Lung (tissue), 12 donors: ENCODE measurements around the gene HOXA5. TPM values are rescaled to one million over a fixed set of nuclear protein-coding genes. Genes with fewer than 3 reads are reported as not detected.

Experiments
- ATAC-seq: fragments of 200-7000 bp; cut with Tn5 transposase; one replicate; pipeline ENCODE4 v1.9.1; 2020; ENCODE audit warnings: moderate number of reproducible peaks; ENCODE audit not compliant: insufficient read depth, low FRiP score
- DNase-seq, 3 donors: peaks; one replicate each; pipeline ENCODE4 v3.0.0-alpha.2; 2013 to 2017
- H3K27ac ChIP-seq, 2 donors: one replicate each; pipeline ENCODE4 v1.5.1; 2013; ENCODE audit warnings: mild to moderate bottlenecking in 2 of 2, moderate library complexity in 2 of 2, control low read depth in 1 of 2, inconsistent platforms in 1 of 2, low read depth in 1 of 2, low read length in 1 of 2
- H3K27me3 ChIP-seq, 3 donors: one replicate each; pipeline ENCODE4 v1.5.1; 2013; ENCODE audit warnings: low read length in 2 of 3; ENCODE audit not compliant: control insufficient read depth in 3 of 3, insufficient read depth in 3 of 3
- H3K36me3 ChIP-seq, 4 donors: one replicate each; pipeline ENCODE4 v1.5.1; 2013; ENCODE audit warnings: low read length in 4 of 4, mild to moderate bottlenecking in 1 of 4, moderate library complexity in 1 of 4; ENCODE audit not compliant: control insufficient read depth in 4 of 4, insufficient read depth in 4 of 4
- H3K4me1 ChIP-seq, 5 donors: one replicate each; pipeline ENCODE4 v1.5.1; 2013; ENCODE audit warnings: low read length in 5 of 5, mild to moderate bottlenecking in 2 of 5, moderate library complexity in 1 of 5; ENCODE audit not compliant: control insufficient read depth in 5 of 5, insufficient read depth in 5 of 5
- H3K4me3 ChIP-seq: one replicate; pipeline ENCODE4 v1.5.1; 2013; ENCODE audit warnings: mild to moderate bottlenecking, control low read depth, moderate library complexity
- H3K9ac ChIP-seq, 2 donors: one replicate each; pipeline ENCODE4 v1.5.1; 2013; ENCODE audit warnings: low read length in 2 of 2, control low read depth in 1 of 2; ENCODE audit not compliant: insufficient read depth in 1 of 2
- H3K9me3 ChIP-seq, 4 donors: one replicate each; pipeline ENCODE4 v1.5.1; 2013; ENCODE audit warnings: low read length in 3 of 4, mild to moderate bottlenecking in 1 of 4, moderate library complexity in 1 of 4; ENCODE audit not compliant: control insufficient read depth in 4 of 4, insufficient read depth in 3 of 4
- CTCF ChIP-seq: IDR thresholded peaks from 2 replicates; pipeline ENCODE4 v1.5.1; 2012; ENCODE audit warnings: mild to moderate bottlenecking; ENCODE audit errors: control extremely low read depth, extremely low read depth
- WGBS, 2 donors: extraction: QIAGEN DNeasy Blood & Tissue Kit; methylation state at CpG; one replicate each; pipeline ENCODE4 v1.1.7; 2013; 5-methylcytosine and 5-hydroxymethylcytosine counted together
- polyA plus RNA-seq, 2 donors: library from polyadenylated mRNA; stranded (reverse); fragments of 200-250 nt; gene quantifications; one replicate each; pipeline ENCODE4 v1.2.1, GENCODE V29; 2013
- total RNA-seq, 2 donors: library from RNA; depleted of rRNA in 1 of 2; stranded (reverse); fragments of >200 nt in 1 of 2; gene quantifications; one replicate each; pipeline ENCODE4 v1.2.1, GENCODE V29; 2014 to 2021
- donor health status: control.
- donor health status: control.
- donor health status: Bipolar disorder and iron deficiency.
- donor health status: healthy.
- donor health status: DM: yes; HTN: yes; CAD: no.

The HOXA5 gene
- total and polyA plus RNA-seq, 4 donors = 9.2 to 61.9 (median 15.2) TPM

- DNase-seq = no peak
- WGBS, 2 donors = 38 to 69% methylated on average over 14 of the region's 14 CpGs
- peak overlapping the region; percentile 76 to 98 for H3K9ac ChIP-seq
- H3K27ac ChIP-seq = peak overlapping the region in 1 of 2 donors; percentile 93
- no peak overlapping the region for H3K4me3 ChIP-seq
- ATAC-seq = no peak
- peaks cover 0 to 66% (median 3%) of the 10 kb centered on the region in 3 donors for H3K27me3 ChIP-seq
- H3K36me3 ChIP-seq = peaks cover 0 to 22% (median 8%) of the 10 kb centered on the region in 4 donors
- no peak for TF ChIP-seq CTCF
- peaks cover 0 to 71% (median 18%) of the 10 kb centered on the region in 5 donors for H3K4me1 ChIP-seq
- peaks cover 0 to 2% (median 0%) of the 10 kb centered on the region in 4 donors for H3K9me3 ChIP-seq
These were observed 36.6 kb downstream of the HOXA5 start for GRCh38 chr7:27106901-27107240.

- peak; percentile 65 to 68 (median 66) for DNase-seq
- Histone ChIP-seq H3K9ac (peak overlapping the region; percentile 76 to 98), H3K36me3 (peaks cover 0 to 21% (median 8%) of the 10 kb centered on the region in 4 donors), H3K9me3 (peaks cover 0 to 2% (median 0%) of the 10 kb centered on the region in 4 donors), H3K27ac (peak overlapping the region in 1 of 2 donors; percentile 93), H3K4me3 (peak overlapping the region; percentile 27), H3K4me1 (peaks cover 0 to 68% (median 18%) of the 10 kb centered on the region in 5 donors), H3K27me3 (peaks cover 0 to 67% (median 3%) of the 10 kb centered on the region in 3 donors)
- no peak for TF ChIP-seq CTCF
- WGBS, 2 donors = 38 to 60% methylated on average over 44 of the region's 44 CpGs
- no peak for ATAC-seq
These were observed 37.1 kb downstream of the HOXA5 start for GRCh38 chr7:27106181-27106900.

GRCh38 chr7:27105301-27106031 is 38.0 kb downstream of the HOXA5 start:
- H3K36me3 ChIP-seq = peaks cover 0 to 24% (median 11%) of the 10 kb centered on the region in 4 donors
- TF ChIP-seq CTCF = no peak
- H3K9me3 ChIP-seq = peaks cover 0 to 2% (median 0%) of the 10 kb centered on the region in 4 donors
- peaks cover 0 to 67% (median 14%) of the 10 kb centered on the region in 5 donors for H3K4me1 ChIP-seq
- ATAC-seq (no peak), DNase-seq (peak; percentile 34 to 80 (median 60))
- H3K4me3 ChIP-seq = no peak overlapping the region
- peaks cover 0 to 64% (median 6%) of the 10 kb centered on the region in 3 donors for H3K27me3 ChIP-seq
- 69 to 79% methylated on average over 13 of the region's 13 CpGs for WGBS, 2 donors
- H3K9ac ChIP-seq = peak overlapping the region; percentile 76 to 98
- peak overlapping the region in 1 of 2 donors; percentile 50 for H3K27ac ChIP-seq
